Neural cell (in vitro differentiated cells): ENCODE data around the gene RPUSD2.

Source experiments
- EP300 ChIP-seq: fragments of 450-650 bp; conservative IDR thresholded peaks from 2 replicates; pipeline ENCODE4 v1.6.1; 2014; ENCODE audit warnings: antibody characterized with exemption, mild to moderate bottlenecking, moderate library complexity; ENCODE audit not compliant: poor library complexity, severe bottlenecking
- EZH2 ChIP-seq: fragments of 200-600, 300-800 bp; shearing (Covaris generic), sonication (generic); IDR thresholded peaks from 2 replicates; pipeline ENCODE4 v1.6.1; 2014; ENCODE audit warnings: antibody characterized with exemption, low read length, borderline replicate concordance, mild to moderate bottlenecking; ENCODE audit not compliant: insufficient read depth, poor library complexity, severe bottlenecking
- POLR2AphosphoS5 ChIP-seq: IDR thresholded peaks from 2 replicates; pipeline ENCODE4 v1.6.1; 2012
- RAD21 ChIP-seq: fragments of 450-650 bp; conservative IDR thresholded peaks from 2 replicates; pipeline ENCODE4 v1.6.1; 2014; ENCODE audit warnings: antibody characterized with exemption, mild to moderate bottlenecking, moderate library complexity
- REST ChIP-seq: IDR thresholded peaks from 2 replicates; pipeline ENCODE4 v1.6.1; 2012; ENCODE audit warnings: borderline replicate concordance
- TAF1 ChIP-seq: IDR thresholded peaks from 2 replicates; pipeline ENCODE4 v1.6.1; 2012; ENCODE audit warnings: low read depth
- TF ChIP-seq, protein P1 (sequence below): fragments of 450-650 bp; IDR thresholded peaks from 2 replicates; pipeline ENCODE4 v1.5.1; 2014; ENCODE audit warnings: antibody characterized with exemption, mild to moderate bottlenecking, moderate library complexity; ENCODE audit not compliant: poor library complexity, severe bottlenecking

- TF ChIP-seq, protein P1, sequence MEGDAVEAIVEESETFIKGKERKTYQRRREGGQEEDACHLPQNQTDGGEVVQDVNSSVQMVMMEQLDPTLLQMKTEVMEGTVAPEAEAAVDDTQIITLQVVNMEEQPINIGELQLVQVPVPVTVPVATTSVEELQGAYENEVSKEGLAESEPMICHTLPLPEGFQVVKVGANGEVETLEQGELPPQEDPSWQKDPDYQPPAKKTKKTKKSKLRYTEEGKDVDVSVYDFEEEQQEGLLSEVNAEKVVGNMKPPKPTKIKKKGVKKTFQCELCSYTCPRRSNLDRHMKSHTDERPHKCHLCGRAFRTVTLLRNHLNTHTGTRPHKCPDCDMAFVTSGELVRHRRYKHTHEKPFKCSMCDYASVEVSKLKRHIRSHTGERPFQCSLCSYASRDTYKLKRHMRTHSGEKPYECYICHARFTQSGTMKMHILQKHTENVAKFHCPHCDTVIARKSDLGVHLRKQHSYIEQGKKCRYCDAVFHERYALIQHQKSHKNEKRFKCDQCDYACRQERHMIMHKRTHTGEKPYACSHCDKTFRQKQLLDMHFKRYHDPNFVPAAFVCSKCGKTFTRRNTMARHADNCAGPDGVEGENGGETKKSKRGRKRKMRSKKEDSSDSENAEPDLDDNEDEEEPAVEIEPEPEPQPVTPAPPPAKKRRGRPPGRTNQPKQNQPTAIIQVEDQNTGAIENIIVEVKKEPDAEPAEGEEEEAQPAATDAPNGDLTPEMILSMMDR: no peak
- TF ChIP-seq EP300: no peak
- no peak for TF ChIP-seq POLR2AphosphoS5
- no peak for TF ChIP-seq EZH2
- TF ChIP-seq RAD21: no peak
- TF ChIP-seq REST: no peak
- no peak for TF ChIP-seq TAF1
Observed at GRCh38 chr15:40525855-40526254, 43.2 kb upstream of the RPUSD2 start.
